H1 (cell line): ENCODE measurements around the gene C20orf144. TPM values are rescaled to one million over a fixed set of nuclear protein-coding genes. Genes with fewer than 3 reads are reported as not detected.

ENCODE experiments used
- CTCF ChIA-PET: fragments of 300-600 bp; sonication (Branson Sonifier 250); formaldehyde crosslinking; loops from one replicate; lab custom pipeline; 2021; ENCODE audit not compliant: partially characterized antibody; lab: Charles Lee
- POLR2A ChIA-PET: fragments of 300-600 bp; sonication (Branson Sonifier 250); formaldehyde crosslinking; loops from one replicate; lab custom pipeline; 2021; ENCODE audit warnings: inconsistent platforms; ENCODE audit not compliant: partially characterized antibody; lab: Charles Lee
- DNase-seq, 2 experiments: peaks; one replicate each; pipeline versions ENCODE4 v3.0.0 to v3.0.0-alpha.2; 2010 to 2022; ENCODE audit warnings: low spot score in 2 of 2, low read depth in 1 of 2, mixed read lengths in 1 of 2
- FAIRE-seq: peaks from 2 replicates; lab custom pipeline; 2011; peaks lifted over from hg19 to GRCh38; lab: Jason Lieb, UNC
- H2AFZ ChIP-seq: 2 replicates; pipeline ENCODE4 v1.8.1; 2012; ENCODE audit warnings: low read length, inconsistent platforms
- H2AK5ac ChIP-seq: 2 replicates; pipeline ENCODE4 v1.6.1; 2013; ENCODE audit warnings: low read depth, low read length
- H2BK120ac ChIP-seq: replicated peaks from 2 replicates; pipeline ENCODE3; 2013; ENCODE audit warnings: low read depth, low read length, inconsistent platforms
- H2BK12ac ChIP-seq: 2 replicates; pipeline ENCODE4 v1.6.1; 2013; ENCODE audit warnings: low read depth, low read length
- H2BK15ac ChIP-seq: 2 replicates; pipeline ENCODE4 v1.6.1; 2013; ENCODE audit warnings: low read length
- H2BK20ac ChIP-seq: 2 replicates; pipeline ENCODE4 v1.6.1; 2013; ENCODE audit warnings: low read length
- H2BK5ac ChIP-seq: 2 replicates; pipeline ENCODE4 v1.6.1; 2013; ENCODE audit warnings: low read depth, low read length
- H3K14ac ChIP-seq: 2 replicates; pipeline ENCODE4 v1.6.1; 2013; ENCODE audit warnings: inconsistent platforms; ENCODE audit not compliant: insufficient read length
- H3K18ac ChIP-seq: 2 replicates; pipeline ENCODE4 v1.6.1; 2013; ENCODE audit warnings: low read length; ENCODE audit errors: extremely low read depth
- H3K23ac ChIP-seq: 2 replicates; pipeline ENCODE4 v1.6.1; 2013; ENCODE audit warnings: inconsistent platforms; ENCODE audit not compliant: insufficient read length
- H3K23me2 ChIP-seq: 2 replicates; pipeline ENCODE4 v1.6.1; 2013; ENCODE audit warnings: low read depth, low read length
- H3K27ac ChIP-seq: 2 replicates; pipeline ENCODE4 v1.6.1; 2011; ENCODE audit warnings: low read depth, low read length, inconsistent platforms
- H3K27me3 ChIP-seq, 4 experiments: replicated peaks in 1 of 4; 1 replicate in 1 of 4; 2 replicates in 3 of 4; pipeline versions ENCODE4 v1.6.1 to v1.8.1; 2011 to 2013; ENCODE audit warnings: low read length in 3 of 4, mild to moderate bottlenecking in 3 of 4, inconsistent platforms in 2 of 4, mixed read lengths in 2 of 4, moderate library complexity in 1 of 4; ENCODE audit not compliant: control insufficient read depth in 3 of 4, insufficient read depth in 3 of 4; ENCODE audit errors: extremely low read depth in 1 of 4
- H3K36me3 ChIP-seq, 4 experiments: 2 replicates each; pipeline versions ENCODE4 v1.6.1 to v1.8.1; 2011 to 2013; ENCODE audit warnings: mild to moderate bottlenecking in 4 of 4, low read length in 3 of 4, moderate library complexity in 2 of 4, control low read depth in 1 of 4, inconsistent platforms in 1 of 4; ENCODE audit not compliant: insufficient read depth in 4 of 4, control insufficient read depth in 2 of 4
- H3K4ac ChIP-seq: replicated peaks from 2 replicates; pipeline ENCODE3; 2013; ENCODE audit warnings: low read length, low read depth, mixed read lengths, inconsistent platforms; ENCODE audit not compliant: insufficient read length
- H3K4me1 ChIP-seq, 4 experiments: replicated peaks in 1 of 4; 1 replicate in 1 of 4; 2 replicates in 3 of 4; pipeline versions ENCODE4 v1.6.1 to v1.8.1; 2011 to 2013; ENCODE audit warnings: low read length in 3 of 4, inconsistent platforms in 2 of 4, mixed read lengths in 1 of 4; ENCODE audit not compliant: insufficient read depth in 4 of 4, control insufficient read depth in 3 of 4
- H3K4me2 ChIP-seq, 2 experiments: 2 replicates each; pipeline versions ENCODE4 v1.6.1 to v1.8.1; 2011 to 2013; ENCODE audit warnings: low read depth in 2 of 2, low read length in 2 of 2, control low read depth in 1 of 2, inconsistent platforms in 1 of 2, mild to moderate bottlenecking in 1 of 2; ENCODE audit not compliant: insufficient read depth in 1 of 2
- H3K4me3 ChIP-seq, 4 experiments: fragments of 200-600, 300-600 bp in 1 of 4; sonication (generic), shearing (Covaris generic), sonication (Bioruptor Twin) in 1 of 4; 2 replicates each; pipeline versions ENCODE4 v1.5.1 to v1.8.1; 2011 to 2016; ENCODE audit warnings: low read length in 4 of 4, low read depth in 3 of 4, control low read depth in 2 of 4, inconsistent platforms in 2 of 4, mild to moderate bottlenecking in 2 of 4, mixed read lengths in 1 of 4, moderate library complexity in 1 of 4; ENCODE audit not compliant: insufficient read depth in 2 of 4; ENCODE audit errors: extremely low read depth in 1 of 4
- H3K56ac ChIP-seq: replicated peaks from 2 replicates; pipeline ENCODE3; 2013; ENCODE audit warnings: low read depth, mild to moderate bottlenecking, mixed read lengths, low read length, inconsistent platforms; ENCODE audit not compliant: insufficient read length
- H3K79me1 ChIP-seq: 2 replicates; pipeline ENCODE4 v1.6.1; 2013; ENCODE audit warnings: low read depth, low read length, control low read depth
- H3K79me2 ChIP-seq, 2 experiments: 2 replicates each; pipeline versions ENCODE4 v1.6.1 to v1.8.1; 2012 to 2013; ENCODE audit warnings: low read length in 2 of 2, mild to moderate bottlenecking in 2 of 2, inconsistent platforms in 1 of 2; ENCODE audit not compliant: insufficient read depth in 2 of 2, control insufficient read depth in 1 of 2
- H3K9ac ChIP-seq, 4 experiments: replicated peaks in 1 of 4; 1 replicate in 1 of 4; 2 replicates in 3 of 4; pipeline versions ENCODE4 v1.6.1 to v1.8.1; 2011 to 2013; ENCODE audit warnings: low read depth in 3 of 4, low read length in 3 of 4, control low read depth in 2 of 4, mild to moderate bottlenecking in 2 of 4, moderate library complexity in 2 of 4, inconsistent platforms in 1 of 4; ENCODE audit errors: extremely low read depth in 1 of 4
- H3K9me3 ChIP-seq, 2 experiments: 2 replicates each; pipeline versions ENCODE4 v1.6.1 to v1.8.1; 2012 to 2013; ENCODE audit warnings: mild to moderate bottlenecking in 2 of 2, moderate library complexity in 2 of 2, control low read depth in 1 of 2, inconsistent platforms in 1 of 2, low read depth in 1 of 2, low read length in 1 of 2, mixed read lengths in 1 of 2; ENCODE audit not compliant: insufficient read depth in 2 of 2
- H4K20me1 ChIP-seq, 2 experiments: replicated peaks in 1 of 2; 2 replicates each; pipeline versions ENCODE3 to v1.8.1; 2011 to 2013; ENCODE audit warnings: inconsistent platforms in 2 of 2, low read length in 2 of 2, mild to moderate bottlenecking in 1 of 2; ENCODE audit not compliant: insufficient read depth in 2 of 2, control insufficient read depth in 1 of 2
- H4K5ac ChIP-seq: 2 replicates; pipeline ENCODE4 v1.6.1; 2013; ENCODE audit warnings: low read length, low read depth, mixed read lengths, inconsistent platforms; ENCODE audit not compliant: insufficient read length
- H4K8ac ChIP-seq: 2 replicates; pipeline ENCODE4 v1.8.0; 2013; ENCODE audit warnings: mild to moderate bottlenecking, moderate library complexity, low read length, inconsistent platforms; ENCODE audit not compliant: insufficient read depth; ENCODE audit errors: extremely low read depth
- H4K91ac ChIP-seq: replicated peaks from 2 replicates; pipeline ENCODE3; 2013; ENCODE audit warnings: low read length, mixed read lengths, inconsistent platforms; ENCODE audit not compliant: insufficient read length
- CHD2 ChIP-seq: IDR thresholded peaks from 2 replicates; pipeline ENCODE4 v1.6.1; 2012; ENCODE audit warnings: low read length, improper control_type of control experiment
- FOSL1 ChIP-seq: IDR thresholded peaks from 2 replicates; pipeline ENCODE4 v1.6.1; 2011; ENCODE audit warnings: mild to moderate bottlenecking, low read depth, low read length, moderate library complexity; ENCODE audit not compliant: insufficient read depth
- GTF2F1 ChIP-seq: IDR thresholded peaks from 2 replicates; pipeline ENCODE4 v1.6.1; 2012; ENCODE audit warnings: low read depth, low read length, improper control_type of control experiment, borderline replicate concordance
- KDM5A ChIP-seq: fragments of 200-600 bp; IDR thresholded peaks from 2 replicates; pipeline ENCODE4 v1.7.1; 2012; ENCODE audit warnings: mild to moderate bottlenecking, low read length, inconsistent platforms, mixed read lengths
- MAFK ChIP-seq: IDR thresholded peaks from 2 replicates; pipeline ENCODE4 v1.6.1; 2012; ENCODE audit warnings: low read depth, mild to moderate bottlenecking, improper control_type of control experiment, low read length
- RFX5 ChIP-seq: IDR thresholded peaks from 2 replicates; pipeline ENCODE4 v1.6.1; 2011; ENCODE audit warnings: low read depth, low read length, improper control_type of control experiment, borderline replicate concordance
- RXRA ChIP-seq: IDR thresholded peaks from 2 replicates; pipeline ENCODE4 v1.6.1; 2011; ENCODE audit warnings: low read depth, mild to moderate bottlenecking, low read length, moderate library complexity; ENCODE audit not compliant: insufficient read depth
- SAP30 ChIP-seq: fragments of 300-600 bp; sonication (generic); IDR thresholded peaks from 2 replicates; pipeline ENCODE4 v1.7.1; 2012; ENCODE audit warnings: low read length, moderate library complexity, mild to moderate bottlenecking, inconsistent platforms; ENCODE audit not compliant: insufficient read depth, insufficient replicate concordance
- SIN3A ChIP-seq, 2 experiments: IDR thresholded peaks in 1 of 2; conservative IDR thresholded peaks in 1 of 2; 2 replicates each; pipeline ENCODE4 v1.6.1; 2011 to 2012; ENCODE audit warnings: low read length in 2 of 2, improper control_type of control experiment in 1 of 2, low read depth in 1 of 2, mild to moderate bottlenecking in 1 of 2
- SP1 ChIP-seq: IDR thresholded peaks from 2 replicates; pipeline ENCODE4 v1.6.1; 2011; ENCODE audit warnings: low read depth, low read length
- SP4 ChIP-seq: IDR thresholded peaks from 2 replicates; pipeline ENCODE4 v1.6.1; 2012; ENCODE audit warnings: low read length, inconsistent platforms
- TAF1 ChIP-seq: IDR thresholded peaks from 2 replicates; pipeline ENCODE4 v1.6.1; 2011; ENCODE audit warnings: mild to moderate bottlenecking, low read depth, low read length
- TBP ChIP-seq: IDR thresholded peaks from 2 replicates; pipeline ENCODE4 v1.6.1; 2011; ENCODE audit warnings: low read depth, low read length, improper control_type of control experiment
- WGBS, 2 experiments: shearing (Covaris generic) in 1 of 2; methylation state at CpG; one replicate each; pipeline versions ENCODE4 v1.1.6 to v1.1.7; 2013 to 2015; ENCODE audit warnings: low lambda C conversion rate in 2 of 2, mixed read lengths in 2 of 2, inconsistent platforms in 1 of 2, low coverage in 1 of 2, missing lambda C conversion rate in 1 of 2; ENCODE audit not compliant: insufficient replicate concordance in 2 of 2, insufficient coverage in 1 of 2, insufficient read length in 1 of 2; ENCODE audit errors: extremely low coverage in 1 of 2, missing lambda C conversion rate in 1 of 2; 5-methylcytosine and 5-hydroxymethylcytosine counted together
- polyA plus RNA-seq, 7 experiments: library from polyadenylated mRNA; depleted of rRNA in 3 of 7; stranded (reverse) in 5 of 7; unstranded in 2 of 7; fragments of >200 nt in 5 of 7; fragments of 200-250 nt in 2 of 7; gene quantifications; 1 replicate in 5 of 7; 2 replicates in 1 of 7; 4 replicates in 1 of 7; pipeline versions ENCODE4 v1.2.1 to v1.2.3, GENCODE V29; 2011 to 2013; ENCODE audit warnings: missing spikeins in 2 of 7, mixed read lengths in 2 of 7
- total RNA-seq: library from RNA; stranded (reverse); fragmentation: NEBNext Ultra II Directional; extraction: Animal tissue kit (Norgen Biotek cat#: 25700); gene quantifications from 2 replicates; pipeline ENCODE4 v1.2.1, GENCODE V29; 2021
- TF ChIP-seq, protein P1 (sequence below): IDR thresholded peaks from 2 replicates; pipeline ENCODE4 v1.6.1; 2011; ENCODE audit warnings: low read depth, mild to moderate bottlenecking, low read length; ENCODE audit not compliant: insufficient read depth

The C20orf144 gene
- total and polyA plus RNA-seq, 2 of the 8 experiments (the other 6 are each of a cell fraction or from before 2014, with no cell fraction given): 0.21 to 0.24 TPM

- Histone ChIP-seq H4K20me1 (no peaks in the 10 kb centered on the region), H3K36me3 (peaks cover 0 to 22% (median 2%) of the 10 kb centered on the region in 4 experiments; a peak in 4 of 8 replicates), H4K91ac (no peak overlapping the region), H3K4me1 (no peaks in the 10 kb centered on the region), H3K79me2 (no peaks in the 10 kb centered on the region), H3K4ac (no peak overlapping the region), H2BK5ac (no peak overlapping the region), H3K4me3 (no peak overlapping the region), H3K4me2 (no peak overlapping the region), H3K27me3 (no peaks in the 10 kb centered on the region), H3K23me2 (no peaks in the 10 kb centered on the region), H3K9ac (no peak overlapping the region), H2BK12ac (no peak overlapping the region), H4K8ac (no peak overlapping the region), H3K18ac (no peak overlapping the region), H2AFZ (no peak overlapping the region), H4K5ac (no peak overlapping the region), H3K9me3 (no peaks in the 10 kb centered on the region), H3K79me1 (no peaks in the 10 kb centered on the region), H3K23ac (no peak overlapping the region), H2BK120ac (no peak overlapping the region), H3K14ac (no peak overlapping the region), H2BK20ac (no peak overlapping the region), H2AK5ac (no peak overlapping the region), H3K56ac (no peak overlapping the region), H2BK15ac (no peak overlapping the region), H3K27ac (no peak overlapping the region)
- DNase-seq (no peak), FAIRE-seq (no peak)
- ChIA-PET CTCF (no interaction called here), POLR2A (interaction anchor here (0.8 kb wide), 1 partner anchor 11 kb away, joined by 3 read pairs; no protein-coding TSS in a partner anchor)
- WGBS, 2 experiments: 94% methylated on average over 1 of the region's 1 CpG; no CpG with 5 or more reads in 1 of the 2 experiments
- TF ChIP-seq KDM5A: no peak
- TF ChIP-seq RXRA: no peak
- no peak for TF ChIP-seq SP1
- TF ChIP-seq SIN3A (conservative IDR thresholded peaks at IDR 0.05 in 1 of 2, IDR thresholded peaks at IDR 0.05 in 1 of 2; ENCODE audit: low read depth in 1 of 2, low read length in 2 of 2): no peak
- TF ChIP-seq, protein P1, sequence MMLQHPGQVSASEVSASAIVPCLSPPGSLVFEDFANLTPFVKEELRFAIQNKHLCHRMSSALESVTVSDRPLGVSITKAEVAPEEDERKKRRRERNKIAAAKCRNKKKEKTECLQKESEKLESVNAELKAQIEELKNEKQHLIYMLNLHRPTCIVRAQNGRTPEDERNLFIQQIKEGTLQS: no peak
- TF ChIP-seq CHD2: no peak
- TF ChIP-seq FOSL1: no peak
- TF ChIP-seq TBP: no peak
- no peak for TF ChIP-seq MAFK
- no peak for TF ChIP-seq SP4
- TF ChIP-seq SAP30: no peak
- no peak for TF ChIP-seq TAF1
- no peak for TF ChIP-seq GTF2F1
- no peak for TF ChIP-seq RFX5
Measured at GRCh38 chr20:33636776-33637175, 25.4 kb upstream of the C20orf144 start.
